Measurements from ENCODE around the gene LRMDA. TPM values are rescaled to one million over a fixed set of nuclear protein-coding genes. Genes with fewer than 3 reads are reported as not detected.
"Not testable (repeated sequence)": the region's sequence is repeated elsewhere in the genome, so short reads cannot be mapped to it uniquely, and the experiment has no call there.

LRMDA gene
- total RNA-seq, 2 experiments from 2014 or later: not detected

- DNase-seq: no peak
- no peaks in the 10 kb centered on the region for H3K4me1 Mint-ChIP-seq (ENCODE audit: low read depth)
- CTCF ChIA-PET: no interaction called here
- no peaks in the 10 kb centered on the region for H3K9me3 Mint-ChIP-seq
- peaks cover 3% of the 10 kb centered on the region for H3K27me3 Mint-ChIP-seq (ENCODE audit: low read depth)
- no peak overlapping the region for H3K27ac Mint-ChIP-seq
- no peaks in the 10 kb centered on the region for H3K36me3 Mint-ChIP-seq (ENCODE audit: low read depth)
- H3K4me3 Mint-ChIP-seq: no peak overlapping the region
- intact Hi-C loops (cut with micrococcal nuclease): no loop called here
Observed at GRCh38 chr10:75616874-75617478, 185.6 kb downstream of the LRMDA start.

GRCh38 chr10:75617485-75618155 is 186.2 kb downstream of the LRMDA start:
- Mint-ChIP-seq H3K9me3 (no peaks in the 10 kb centered on the region), H3K27me3 (ENCODE audit: low read depth) (peaks cover 3% of the 10 kb centered on the region), H3K27ac (no peak overlapping the region), H3K4me1 (ENCODE audit: low read depth) (no peaks in the 10 kb centered on the region), H3K4me3 (no peak overlapping the region), H3K36me3 (ENCODE audit: low read depth) (no peaks in the 10 kb centered on the region)
- CTCF ChIA-PET: no interaction called here
- no peak for DNase-seq
- intact Hi-C loops (cut with micrococcal nuclease): no loop called here

- CTCF ChIA-PET: no interaction called here
- no peak overlapping the region for H3K27ac Mint-ChIP-seq
- H3K4me1 Mint-ChIP-seq (ENCODE audit: low read depth): no peaks in the 10 kb centered on the region
- no peak for DNase-seq
- intact Hi-C loops (cut with micrococcal nuclease): no loop called here
- no peak overlapping the region for H3K4me3 Mint-ChIP-seq
- H3K27me3 Mint-ChIP-seq (ENCODE audit: low read depth): peaks cover 3% of the 10 kb centered on the region
- H3K36me3 Mint-ChIP-seq (ENCODE audit: low read depth): no peaks in the 10 kb centered on the region
- H3K9me3 Mint-ChIP-seq: no peaks in the 10 kb centered on the region
Observed at GRCh38 chr10:75619635-75620034, 188.2 kb downstream of the LRMDA start.

GRCh38 chr10:75620356-75620755 is 188.9 kb downstream of the LRMDA start:
- Mint-ChIP-seq H3K27me3 (ENCODE audit: low read depth) (peaks cover 3% of the 10 kb centered on the region), H3K9me3 (no peaks in the 10 kb centered on the region), H3K4me3 (no peak overlapping the region), H3K4me1 (ENCODE audit: low read depth) (no peaks in the 10 kb centered on the region), H3K27ac (no peak overlapping the region), H3K36me3 (ENCODE audit: low read depth) (no peaks in the 10 kb centered on the region)
- no peak for DNase-seq
- CTCF ChIA-PET: no interaction called here
- intact Hi-C loops (cut with micrococcal nuclease): no loop called here

GRCh38 chr10:75621003-75621402 is 189.6 kb downstream of the LRMDA start:
- not testable (repeated sequence) for H3K9me3 Mint-ChIP-seq; H3K27me3 Mint-ChIP-seq (ENCODE audit: low read depth); H3K4me1 Mint-ChIP-seq (ENCODE audit: low read depth)

GRCh38 chr10:75622503-75622902 is 191.1 kb downstream of the LRMDA start:
- CTCF ChIA-PET: no interaction called here
- no peak for DNase-seq
- Mint-ChIP-seq H3K9me3 (no peaks in the 10 kb centered on the region), H3K4me1 (ENCODE audit: low read depth) (no peaks in the 10 kb centered on the region), H3K27me3 (ENCODE audit: low read depth) (peaks cover 6% of the 10 kb centered on the region), H3K27ac (no peak overlapping the region), H3K4me3 (no peak overlapping the region), H3K36me3 (ENCODE audit: low read depth) (no peaks in the 10 kb centered on the region)
- intact Hi-C loops (cut with micrococcal nuclease): no loop called here

More at GRCh38 chr10:75621003-75621402, 189.6 kb downstream of the LRMDA start:
- H3K4me3 Mint-ChIP-seq; CTCF ChIA-PET; H3K27ac Mint-ChIP-seq; H3K36me3 Mint-ChIP-seq (ENCODE audit: low read depth); intact Hi-C loops (cut with micrococcal nuclease); DNase-seq: not testable (repeated sequence)

- Mint-ChIP-seq H3K4me3 (no peak overlapping the region), H3K36me3 (ENCODE audit: low read depth) (no peaks in the 10 kb centered on the region), H3K27me3 (ENCODE audit: low read depth) (peaks cover 9% of the 10 kb centered on the region), H3K9me3 (no peaks in the 10 kb centered on the region), H3K4me1 (ENCODE audit: low read depth) (no peaks in the 10 kb centered on the region), H3K27ac (no peak overlapping the region)
- intact Hi-C loops (cut with micrococcal nuclease): no loop called here
- CTCF ChIA-PET: no interaction called here
- DNase-seq: no peak
Observed at GRCh38 chr10:75623310-75624093, 192.1 kb downstream of the LRMDA start.

- no peak for DNase-seq
Observed at GRCh38 chr10:75624638-75625037, 193.2 kb downstream of the LRMDA start.

GRCh38 chr10:75630746-75631145 is 199.3 kb downstream of the LRMDA start:
- Mint-ChIP-seq H3K27me3 (ENCODE audit: low read depth) (peaks cover 10% of the 10 kb centered on the region), H3K9me3 (no peaks in the 10 kb centered on the region), H3K36me3 (ENCODE audit: low read depth) (no peaks in the 10 kb centered on the region), H3K27ac (no peak overlapping the region), H3K4me1 (ENCODE audit: low read depth) (no peaks in the 10 kb centered on the region), H3K4me3 (no peak overlapping the region)
- CTCF ChIA-PET: no interaction called here
- no peak for DNase-seq
- intact Hi-C loops (cut with micrococcal nuclease): no loop called here

More at GRCh38 chr10:75624638-75625037, 193.2 kb downstream of the LRMDA start:
- H3K27ac Mint-ChIP-seq: no peak overlapping the region
- CTCF ChIA-PET: no interaction called here
- no peaks in the 10 kb centered on the region for H3K9me3 Mint-ChIP-seq
- no peaks in the 10 kb centered on the region for H3K4me1 Mint-ChIP-seq (ENCODE audit: low read depth)
- H3K27me3 Mint-ChIP-seq (ENCODE audit: low read depth): peaks cover 6% of the 10 kb centered on the region
- H3K4me3 Mint-ChIP-seq: no peak overlapping the region
- intact Hi-C loops (cut with micrococcal nuclease): no loop called here
- H3K36me3 Mint-ChIP-seq (ENCODE audit: low read depth): no peaks in the 10 kb centered on the region

GRCh38 chr10:75632805-75633462 is 201.5 kb downstream of the LRMDA start:
- Mint-ChIP-seq H3K36me3 (ENCODE audit: low read depth) (no peaks in the 10 kb centered on the region), H3K27me3 (ENCODE audit: low read depth) (peaks cover 7% of the 10 kb centered on the region), H3K4me1 (ENCODE audit: low read depth) (no peaks in the 10 kb centered on the region), H3K4me3 (no peak overlapping the region), H3K27ac (no peak overlapping the region), H3K9me3 (no peaks in the 10 kb centered on the region)
- intact Hi-C loops (cut with micrococcal nuclease): no loop called here
- DNase-seq: no peak
- CTCF ChIA-PET: no interaction called here

- Mint-ChIP-seq H3K27me3 (ENCODE audit: low read depth) (peaks cover 7% of the 10 kb centered on the region), H3K9me3 (no peaks in the 10 kb centered on the region), H3K36me3 (ENCODE audit: low read depth) (no peaks in the 10 kb centered on the region), H3K27ac (no peak overlapping the region), H3K4me3 (no peak overlapping the region), H3K4me1 (ENCODE audit: low read depth) (no peaks in the 10 kb centered on the region)
- no peak for DNase-seq
- CTCF ChIA-PET: no interaction called here
- intact Hi-C loops (cut with micrococcal nuclease): no loop called here
Observed at GRCh38 chr10:75633568-75633967, 202.1 kb downstream of the LRMDA start.

- CTCF ChIA-PET: no interaction called here
- Mint-ChIP-seq H3K9me3 (no peaks in the 10 kb centered on the region), H3K27ac (no peak overlapping the region), H3K36me3 (ENCODE audit: low read depth) (no peaks in the 10 kb centered on the region), H3K27me3 (ENCODE audit: low read depth) (peaks cover 14% of the 10 kb centered on the region), H3K4me1 (ENCODE audit: low read depth) (no peaks in the 10 kb centered on the region), H3K4me3 (no peak overlapping the region)
- no peak for DNase-seq
- intact Hi-C loops (cut with micrococcal nuclease): no loop called here
Observed at GRCh38 chr10:75634947-75635346, 203.5 kb downstream of the LRMDA start.

All from activated naive CD4-positive, alpha-beta T cell treated with anti-CD3 and anti-CD28 coated beads for 36 hours (primary cell).